Activated CD8-positive, alpha-beta T cell treated with anti-CD3 and anti-CD28 coated beads for 36 hours (primary cell): ENCODE data around the gene BMP10. TPM values are rescaled to one million over a fixed set of nuclear protein-coding genes. Genes with fewer than 3 reads are reported as not detected.

ENCODE experiments used
- ATAC-seq: fragments of 200-7000 bp; cut with Tn5 transposase; one replicate; pipeline ENCODE4 v1.10.0; 2021; ENCODE audit warnings: mild to moderate bottlenecking, moderate library complexity
- CTCF ChIA-PET: fragments of 350-600 bp; sonication (Branson Sonifier 250); formaldehyde crosslinking; loops from one replicate; lab custom pipeline; 2021; ENCODE audit warnings: antibody characterized with exemption; lab: Charles Lee
- POLR2A ChIA-PET: fragments of 350-600 bp; sonication (Branson Sonifier 250); formaldehyde crosslinking; loops from one replicate; lab custom pipeline; 2021; ENCODE audit warnings: antibody characterized with exemption; lab: Charles Lee
- DNase-seq: peaks from one replicate; pipeline ENCODE4 v3.0.0-alpha.2; 2020
- H3K27ac Mint-ChIP-seq: one replicate; pipeline ENCODE4 v1.8.0; 2021; ENCODE audit warnings: mild to moderate bottlenecking, mixed read lengths
- H3K27me3 Mint-ChIP-seq: one replicate; pipeline ENCODE4 v1.8.0; 2021; ENCODE audit warnings: mixed read lengths
- H3K36me3 Mint-ChIP-seq: one replicate; pipeline ENCODE4 v1.8.0; 2021; ENCODE audit warnings: low read depth, mixed read lengths
- H3K4me1 Mint-ChIP-seq: one replicate; pipeline ENCODE4 v1.8.0; 2021; ENCODE audit warnings: low read depth, mixed read lengths
- H3K4me3 Mint-ChIP-seq: one replicate; pipeline ENCODE4 v1.8.0; 2021; ENCODE audit warnings: mild to moderate bottlenecking, moderate library complexity, mixed read lengths
- H3K9me3 Mint-ChIP-seq: one replicate; pipeline ENCODE4 v1.8.0; 2021; ENCODE audit warnings: mixed read lengths
- CTCF ChIP-seq: fragments of 200-600 bp; IDR thresholded peaks from one replicate; pipeline ENCODE4 v1.8.0; 2022; ENCODE audit warnings: antibody characterized with exemption, mild to moderate bottlenecking
- intact Hi-C: fragments of 100-400 bp; cut with micrococcal nuclease; formaldehyde crosslinking; loops from one replicate; pipeline ENCODE4 v1.10.0; 2022
- total RNA-seq, 2 experiments: library from RNA; stranded (reverse); gene quantifications; one replicate each; pipeline ENCODE4 v1.2.3, GENCODE V29; 2021

Gene BMP10
- total RNA-seq, 2 experiments from 2014 or later, result not detected

GRCh38 chr2:68889021-68889420 lies 17.8 kb upstream of the BMP10 start:
- Mint-ChIP-seq H3K9me3 (no peaks in the 10 kb centered on the region), H3K27me3 (no peaks in the 10 kb centered on the region), H3K27ac (no peak overlapping the region), H3K4me1 (no peaks in the 10 kb centered on the region), H3K4me3 (no peak overlapping the region), H3K36me3 (no peaks in the 10 kb centered on the region)
- CTCF ChIA-PET, result interaction anchor here (0.6 to 1.3 kb wide), 2 partner anchors 19 to 36 kb away, joined by 3 to 4 read pairs; no protein-coding TSS in a partner anchor
- ATAC-seq, result no peak
- DNase-seq, result no peak
- POLR2A ChIA-PET, result interaction anchor here (0.6 kb wide), 1 partner anchor 26 kb away, joined by 3 read pairs; no protein-coding TSS in a partner anchor
- intact Hi-C loops, result no loop called here
- no peak for TF ChIP-seq CTCF

- TF ChIP-seq CTCF, result no peak
- POLR2A ChIA-PET, result no interaction called here
- no peaks in the 10 kb centered on the region for H3K4me1 Mint-ChIP-seq
Measured at GRCh38 chr2:68888038-68888704, 17.0 kb upstream of the BMP10 start.

GRCh38 chr2:68885811-68886075 lies 14.5 kb upstream of the BMP10 start:
- TF ChIP-seq CTCF, result no peak
- intact Hi-C loops, result no loop called here
- ChIA-PET CTCF (interaction anchor here (1.1 kb wide), 1 partner anchor 39 kb away, joined by 3 read pairs; no protein-coding TSS in a partner anchor), POLR2A (no interaction called here)
- H3K27me3 Mint-ChIP-seq, result peaks cover 1% of the 10 kb centered on the region
- no peaks in the 10 kb centered on the region for H3K4me1 Mint-ChIP-seq
- ATAC-seq (no peak), DNase-seq (no peak)
- no peak overlapping the region for H3K27ac Mint-ChIP-seq
- no peak overlapping the region for H3K4me3 Mint-ChIP-seq
- no peaks in the 10 kb centered on the region for H3K36me3 Mint-ChIP-seq
- no peaks in the 10 kb centered on the region for H3K9me3 Mint-ChIP-seq

More at GRCh38 chr2:68888038-68888704, 17.0 kb upstream of the BMP10 start:
- Mint-ChIP-seq H3K36me3 (no peaks in the 10 kb centered on the region), H3K9me3 (no peaks in the 10 kb centered on the region), H3K4me3 (no peak overlapping the region), H3K27ac (no peak overlapping the region), H3K27me3 (no peaks in the 10 kb centered on the region)
- no peak for ATAC-seq
- no peak for DNase-seq
- CTCF ChIA-PET, result interaction anchor here (0.6 to 1.3 kb wide), 2 partner anchors 18 to 37 kb away, joined by 3 to 4 read pairs; no protein-coding TSS in a partner anchor
- intact Hi-C loops, result no loop called here

GRCh38 chr2:68885074-68885810 lies 14.0 kb upstream of the BMP10 start:
- Mint-ChIP-seq H3K27ac (no peak overlapping the region), H3K9me3 (no peaks in the 10 kb centered on the region), H3K27me3 (peaks cover 1% of the 10 kb centered on the region), H3K36me3 (no peaks in the 10 kb centered on the region), H3K4me1 (no peaks in the 10 kb centered on the region), H3K4me3 (no peak overlapping the region)
- DNase-seq (no peak), ATAC-seq (no peak)
- CTCF ChIA-PET, result interaction anchor here (0.9 to 1.1 kb wide), 2 partner anchors 40 to 290 kb away, joined by 3 read pairs; no protein-coding TSS in a partner anchor
- intact Hi-C loops, result no loop called here
- POLR2A ChIA-PET, result no interaction called here
- TF ChIP-seq CTCF, result no peak

- Mint-ChIP-seq H3K36me3 (no peaks in the 10 kb centered on the region), H3K9me3 (no peaks in the 10 kb centered on the region), H3K4me1 (no peaks in the 10 kb centered on the region), H3K27ac (no peak overlapping the region), H3K27me3 (peaks cover 5% of the 10 kb centered on the region), H3K4me3 (no peak overlapping the region)
- no peak for DNase-seq
- no peak for TF ChIP-seq CTCF
- intact Hi-C loops, result no loop called here
- POLR2A ChIA-PET, result no interaction called here
- CTCF ChIA-PET, result interaction anchor here (1.3 to 2.0 kb wide), 2 partner anchors 45 to 63 kb away, joined by 4 to 7 read pairs; no protein-coding TSS in a partner anchor
- no peak for ATAC-seq
Measured at GRCh38 chr2:68880213-68880612, 9.0 kb upstream of the BMP10 start.
